NOMO-1 treated with DMSO at 0.1 percent for 48 hours (cell line): ENCODE measurements around the gene TCF7L2.

Source experiments
- DNase-seq: peaks from one replicate; lab custom pipeline; 2025; ENCODE audit not compliant: unreplicated experiment; lab: John Stamatoyannopoulos, UW

TCF7L2 gene

DNA sequence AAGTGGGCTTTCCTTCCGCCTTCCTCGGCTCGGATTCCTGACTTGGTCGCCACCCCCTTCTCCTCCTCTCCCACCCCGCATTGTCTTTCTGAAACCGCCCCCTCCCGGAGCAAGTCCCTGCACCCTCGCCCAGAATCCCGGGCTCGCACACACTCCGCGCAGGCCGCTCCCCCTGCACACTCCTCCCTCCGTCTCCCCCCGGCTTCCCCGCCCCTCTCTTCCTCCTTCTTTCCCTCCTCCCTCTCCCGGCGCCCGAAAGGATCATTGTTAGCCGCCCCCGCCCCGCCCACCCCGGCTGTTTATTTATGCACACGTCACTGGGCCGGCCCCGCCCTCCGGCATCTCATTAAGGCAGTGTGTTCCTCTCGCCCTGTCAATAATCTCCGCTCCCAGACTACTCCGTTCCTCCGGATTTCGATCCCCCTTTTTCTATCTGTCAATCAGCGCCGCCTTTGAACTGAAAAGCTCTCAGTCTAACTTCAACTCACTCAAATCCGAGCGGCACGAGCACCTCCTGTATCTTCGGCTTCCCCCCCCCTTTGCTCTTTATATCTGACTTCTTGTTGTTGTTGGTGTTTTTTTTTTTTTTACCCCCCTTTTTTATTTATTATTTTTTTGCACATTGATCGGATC is at the start of gene TCF7L2:
Gene TCF7L2, plus strand, starts transcription at position 373 of the 633 bp plus-strand sequence. CDS start 510 bp downstream, outside the sequence.
- peak; percentile 95 for DNase-seq

DNA sequence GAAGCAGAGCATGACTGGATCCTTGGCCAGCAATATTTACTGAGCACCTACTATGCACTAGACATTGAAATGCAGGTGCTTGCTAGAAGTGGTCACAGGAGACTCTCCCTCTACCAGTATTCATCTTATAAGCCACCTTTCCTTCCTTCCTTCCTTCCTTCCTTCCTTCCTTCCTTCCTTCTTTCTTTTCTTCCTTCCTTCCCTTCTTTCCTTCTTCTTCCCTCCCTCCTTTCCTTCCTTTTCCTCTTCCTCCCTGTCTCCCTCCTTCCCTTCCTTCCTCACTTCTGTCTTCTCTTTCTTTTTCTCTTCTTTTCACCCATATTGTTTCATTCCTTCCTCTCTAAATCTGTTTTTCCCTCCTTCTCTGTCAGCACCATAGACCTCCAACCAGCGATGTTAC is 47.3 kb upstream of the TCF7L2 start:
- DNase-seq, result no peak

DNA sequence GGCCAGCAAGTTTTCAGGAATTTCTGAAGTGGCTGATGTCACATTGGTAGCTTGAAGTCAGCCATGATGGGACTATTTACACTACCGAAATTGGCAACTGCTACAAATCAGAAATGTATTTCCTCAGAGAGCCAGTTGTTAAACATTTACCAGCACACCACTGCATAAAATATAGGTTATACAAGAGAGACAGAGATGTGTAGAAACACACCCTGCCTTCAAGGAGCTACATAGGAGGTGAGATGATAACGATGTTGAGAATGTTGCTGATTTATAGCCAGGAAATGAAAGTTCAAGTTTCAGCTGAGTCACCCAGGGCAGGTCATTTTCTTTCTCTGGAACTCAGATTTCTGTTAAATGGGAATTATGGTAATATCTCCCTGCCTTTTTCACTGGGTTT is 46.0 kb upstream of the TCF7L2 start:
- peak; percentile 25 for DNase-seq

DNA sequence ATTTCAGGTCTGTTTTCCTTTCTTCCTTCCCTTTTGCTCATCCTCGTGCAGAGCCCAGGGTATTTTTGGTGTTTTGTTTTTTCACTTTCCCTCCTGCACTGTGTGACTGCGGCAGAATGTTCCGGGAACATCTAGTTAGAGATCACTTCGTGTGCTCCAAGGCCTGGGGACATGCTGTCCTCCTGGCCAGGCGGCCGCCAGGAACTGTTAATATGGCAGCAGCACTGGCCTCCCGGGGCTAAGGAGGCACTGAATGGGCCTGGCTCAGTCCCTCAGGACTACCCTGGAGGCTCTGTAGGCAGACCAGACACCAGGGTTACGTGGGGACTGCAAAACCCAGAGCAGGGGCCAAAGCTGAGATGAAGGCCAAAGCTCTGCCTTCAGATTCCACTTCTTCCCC is 43.1 kb upstream of the TCF7L2 start:
- no peak for DNase-seq

DNA sequence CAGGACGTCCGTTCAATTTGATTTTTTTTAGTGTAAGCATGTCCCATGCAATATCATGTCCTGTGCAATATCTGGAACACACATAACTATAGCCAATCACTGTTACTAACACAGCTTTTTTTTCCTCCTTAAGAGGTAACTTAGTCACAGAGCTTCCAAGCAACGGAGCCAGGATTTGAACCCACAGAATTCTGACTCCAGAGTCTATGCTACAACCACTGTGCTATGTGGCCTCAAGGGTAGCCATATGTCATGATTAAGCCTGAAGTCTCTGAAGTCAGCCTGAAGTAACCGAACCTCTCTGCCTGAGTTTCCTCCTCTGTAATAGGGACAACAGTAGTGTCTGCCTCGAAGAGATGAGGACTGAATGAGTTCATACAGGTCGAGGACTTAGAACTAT is 42.2 kb upstream of the TCF7L2 start:
- no peak for DNase-seq

DNA sequence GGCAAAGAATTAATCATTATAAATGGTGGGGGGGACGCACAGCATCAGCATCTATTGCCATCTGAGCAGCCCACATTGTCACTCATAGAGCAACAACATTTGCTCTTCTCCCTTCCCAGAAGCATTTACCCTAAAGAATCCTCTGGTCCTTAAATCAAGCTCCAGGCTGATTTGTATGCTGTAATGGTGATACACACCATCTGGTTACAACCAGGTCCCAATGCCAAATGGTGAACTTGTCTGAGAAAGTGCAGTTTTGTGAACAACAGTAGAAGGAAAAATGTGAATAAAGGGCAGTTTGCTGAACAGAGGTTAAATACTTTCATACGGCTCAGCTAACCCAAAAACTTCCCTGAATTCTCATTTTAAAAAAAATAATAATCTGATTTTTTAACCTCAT is 38.8 kb upstream of the TCF7L2 start:
- no peak for DNase-seq

DNA sequence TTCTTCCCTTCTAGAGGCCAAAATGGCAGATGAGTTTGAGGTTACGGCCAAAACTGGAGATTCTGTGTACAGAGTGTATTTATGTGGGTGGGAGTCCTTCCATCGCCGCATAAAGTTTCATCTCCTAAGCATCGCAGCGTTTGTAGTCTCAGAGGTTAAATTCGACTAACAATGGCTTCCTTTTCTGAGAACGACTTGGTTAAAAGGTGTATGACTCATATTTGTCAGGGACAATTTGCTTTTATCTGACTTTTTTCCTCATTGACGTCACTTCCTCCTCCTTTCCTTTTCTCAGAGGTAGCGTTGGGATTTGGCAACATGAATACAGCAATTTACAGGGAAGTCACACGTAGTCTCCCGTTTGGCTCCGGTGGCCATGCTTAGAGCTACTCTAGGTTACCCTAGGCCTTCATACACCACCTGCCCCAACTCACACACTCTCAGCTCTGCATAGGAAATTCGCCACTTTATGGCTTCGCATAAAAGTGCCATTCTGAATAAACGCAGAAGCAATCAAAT is 37.6 kb upstream of the TCF7L2 start:
- no peak for DNase-seq

DNA sequence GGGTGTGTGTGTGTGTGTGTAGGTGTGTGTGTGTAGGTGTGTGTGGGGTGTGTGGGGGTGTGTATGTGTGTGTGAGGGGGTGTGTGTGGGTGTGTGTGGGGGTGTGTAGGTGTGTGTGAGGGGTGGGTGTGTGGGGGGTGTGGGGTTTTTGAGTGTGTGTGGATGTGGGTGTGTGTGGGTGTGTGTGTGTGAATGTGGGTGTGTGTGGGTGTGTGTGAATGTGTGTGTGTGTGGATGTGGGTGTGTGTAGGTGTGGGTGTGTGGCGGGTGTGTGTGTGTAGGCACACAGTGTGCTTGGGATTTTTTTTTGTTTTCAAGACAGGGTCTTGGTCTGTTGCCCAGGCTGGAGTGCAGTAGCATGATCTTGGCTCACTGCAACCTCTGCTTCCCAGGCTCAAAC is 36.8 kb upstream of the TCF7L2 start:
- no peak for DNase-seq

DNA sequence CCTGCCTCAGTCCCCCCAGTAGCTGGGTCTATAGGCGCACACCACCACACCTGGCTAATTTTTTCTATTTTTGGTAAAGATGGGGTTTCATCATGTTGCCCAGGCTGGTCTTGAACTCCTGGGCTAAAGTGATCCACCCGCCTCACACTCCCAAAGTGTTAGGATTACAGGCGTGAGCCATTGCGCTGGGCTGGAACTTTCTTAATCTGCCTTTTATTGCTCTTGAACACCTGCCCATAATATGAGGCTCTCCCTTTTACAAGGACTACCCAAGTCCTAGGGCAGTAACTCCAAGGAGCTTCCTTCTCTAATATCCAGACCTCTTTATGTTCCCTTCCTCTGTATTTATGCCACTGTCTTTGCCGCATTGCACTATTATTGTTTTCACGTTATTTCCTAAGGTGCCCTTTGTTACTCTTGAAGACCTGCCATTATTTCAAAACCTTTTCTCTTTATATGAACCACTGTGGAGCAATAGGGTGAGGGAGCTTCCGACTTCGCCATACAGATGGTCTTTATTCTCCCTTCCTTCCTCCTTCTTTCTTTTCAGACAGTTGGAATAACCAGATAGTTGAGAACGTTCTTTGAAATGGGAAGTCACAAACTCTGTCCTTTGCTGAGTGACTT is 36.3 kb upstream of the TCF7L2 start:
- peak; percentile 68 for DNase-seq

DNA sequence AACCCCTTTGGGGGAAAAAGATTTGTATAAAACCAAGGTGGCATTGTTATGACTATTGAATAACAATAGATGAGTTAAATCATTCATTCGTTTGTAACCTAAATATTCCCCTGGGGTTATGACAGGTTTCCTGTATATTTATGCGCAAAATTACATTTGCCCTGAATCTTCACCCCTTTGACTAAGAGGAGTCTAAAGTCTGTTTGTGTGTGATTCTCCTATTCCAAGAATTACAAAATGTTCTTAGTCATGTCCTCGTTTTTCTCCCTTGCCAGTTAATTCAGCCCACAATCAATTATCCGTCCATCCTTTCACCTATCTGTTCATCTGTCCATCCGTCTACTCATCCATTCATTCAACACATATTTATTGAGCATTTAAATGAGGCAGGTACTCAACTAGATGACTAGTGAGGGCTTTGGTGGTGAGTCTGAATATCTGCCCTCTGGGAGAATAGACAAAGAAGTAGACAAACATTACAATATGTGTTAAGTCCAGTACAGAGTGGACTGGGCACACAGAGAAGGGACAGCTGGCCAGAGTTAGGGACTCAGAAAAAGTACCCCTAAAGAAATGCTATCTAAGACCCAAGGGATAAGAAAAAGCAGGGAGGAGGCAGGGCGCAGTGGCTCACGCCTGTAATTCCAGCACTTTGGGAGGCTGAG is 35.6 kb upstream of the TCF7L2 start:
- no peak for DNase-seq

DNA sequence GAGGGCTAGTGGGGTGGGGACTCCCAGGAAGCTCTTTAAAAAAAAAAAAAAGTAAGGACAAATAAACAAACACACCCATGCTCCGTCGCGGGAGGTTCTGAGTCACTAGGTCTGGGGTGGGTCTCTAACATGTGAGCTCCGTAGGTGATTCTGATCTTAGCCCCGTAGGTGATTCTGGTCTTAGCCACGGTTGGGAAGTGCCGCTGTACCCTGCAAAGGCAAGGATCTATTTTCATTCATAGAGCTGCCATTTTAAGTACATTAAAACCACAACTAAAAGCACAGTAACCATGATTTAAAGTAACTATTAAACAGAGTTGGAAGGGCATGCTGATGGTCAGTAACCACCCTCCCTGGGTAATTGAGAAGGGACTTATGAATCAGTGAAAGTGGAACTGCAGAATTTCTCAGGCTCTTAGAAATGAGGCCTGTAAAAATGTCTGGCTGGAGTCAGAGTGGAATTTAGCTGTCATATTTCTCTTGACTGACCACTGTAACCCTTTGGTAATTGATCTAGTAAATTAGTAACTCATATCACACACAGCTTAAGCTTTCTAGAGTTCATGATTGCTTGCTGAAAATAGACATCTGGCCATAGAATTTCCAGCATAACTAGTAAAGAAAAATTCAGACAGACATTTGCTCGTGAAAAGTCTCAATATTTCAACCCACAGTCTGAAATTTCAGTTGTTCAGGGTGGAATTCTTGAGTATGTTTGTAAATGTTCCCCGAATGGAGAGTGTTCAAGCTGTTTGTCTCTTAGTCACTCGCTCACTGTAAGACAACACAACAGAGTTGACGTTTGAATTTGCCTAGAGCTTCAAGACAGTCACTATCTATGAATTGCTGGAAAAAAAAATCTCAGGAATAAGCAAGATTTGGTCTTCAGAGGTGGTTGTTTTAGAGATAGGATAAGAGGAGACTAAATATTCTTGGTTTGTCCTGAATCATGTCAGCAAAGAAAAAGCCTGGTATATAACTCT is 34.2 kb upstream of the TCF7L2 start:
- no peak for DNase-seq

DNA sequence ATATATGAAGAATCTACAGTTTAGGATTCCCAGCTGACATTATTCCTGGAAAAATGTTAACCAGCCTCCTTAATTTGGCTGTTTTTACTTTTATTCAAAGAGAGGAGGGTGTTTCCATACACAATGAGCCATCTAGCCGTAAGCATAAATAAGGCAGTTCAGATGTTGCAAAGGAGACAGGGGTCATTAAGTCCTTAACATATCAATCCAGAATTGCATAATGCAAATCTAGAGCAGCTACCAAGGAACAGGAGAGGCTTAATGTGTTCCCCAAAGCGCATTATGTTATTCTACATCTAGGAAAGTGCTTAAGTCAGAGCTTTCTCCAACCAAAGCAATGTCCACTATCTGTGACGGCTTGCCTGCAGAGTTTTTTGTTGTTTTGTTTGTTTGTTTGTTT is 32.4 kb upstream of the TCF7L2 start:
- no peak for DNase-seq

DNA sequence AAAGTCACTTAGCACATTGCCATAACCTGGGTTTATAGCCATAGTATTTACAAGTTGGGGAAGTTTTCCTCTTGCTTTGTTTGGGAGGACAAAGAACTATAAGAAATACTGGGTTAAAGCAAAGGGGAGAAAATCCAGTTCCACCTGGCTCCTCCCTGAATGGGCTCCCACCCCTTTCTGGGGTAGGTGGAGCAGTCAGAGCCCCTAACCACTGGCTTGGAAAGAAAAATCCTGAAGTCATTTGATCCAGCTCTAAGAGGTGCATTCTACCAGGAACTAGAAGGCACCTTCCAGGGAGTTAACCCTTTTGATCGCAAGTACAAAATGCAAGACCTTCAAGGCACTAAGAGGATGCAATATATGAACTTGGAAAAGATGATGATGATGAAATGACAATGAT is 31.3 kb upstream of the TCF7L2 start:
- no peak for DNase-seq

DNA sequence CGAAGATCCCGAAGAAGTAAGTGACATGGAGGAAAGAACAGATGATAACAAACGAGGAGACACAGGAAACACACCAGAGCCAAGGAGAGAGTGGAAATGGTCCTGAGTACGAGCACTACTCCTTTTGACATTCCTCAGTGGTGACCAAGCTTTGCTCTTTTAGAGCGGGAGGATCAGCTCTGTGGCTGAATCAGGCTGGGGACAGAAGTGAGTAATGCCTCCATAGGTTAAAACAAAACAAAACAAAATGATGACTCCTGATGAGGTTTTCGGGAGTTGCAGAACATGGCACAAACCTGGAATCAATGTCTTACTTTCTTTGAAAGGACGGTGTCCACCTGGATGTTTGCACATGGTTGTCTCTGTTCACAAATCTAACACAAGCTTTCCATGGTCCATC is 30.3 kb upstream of the TCF7L2 start:
- no peak for DNase-seq

DNA sequence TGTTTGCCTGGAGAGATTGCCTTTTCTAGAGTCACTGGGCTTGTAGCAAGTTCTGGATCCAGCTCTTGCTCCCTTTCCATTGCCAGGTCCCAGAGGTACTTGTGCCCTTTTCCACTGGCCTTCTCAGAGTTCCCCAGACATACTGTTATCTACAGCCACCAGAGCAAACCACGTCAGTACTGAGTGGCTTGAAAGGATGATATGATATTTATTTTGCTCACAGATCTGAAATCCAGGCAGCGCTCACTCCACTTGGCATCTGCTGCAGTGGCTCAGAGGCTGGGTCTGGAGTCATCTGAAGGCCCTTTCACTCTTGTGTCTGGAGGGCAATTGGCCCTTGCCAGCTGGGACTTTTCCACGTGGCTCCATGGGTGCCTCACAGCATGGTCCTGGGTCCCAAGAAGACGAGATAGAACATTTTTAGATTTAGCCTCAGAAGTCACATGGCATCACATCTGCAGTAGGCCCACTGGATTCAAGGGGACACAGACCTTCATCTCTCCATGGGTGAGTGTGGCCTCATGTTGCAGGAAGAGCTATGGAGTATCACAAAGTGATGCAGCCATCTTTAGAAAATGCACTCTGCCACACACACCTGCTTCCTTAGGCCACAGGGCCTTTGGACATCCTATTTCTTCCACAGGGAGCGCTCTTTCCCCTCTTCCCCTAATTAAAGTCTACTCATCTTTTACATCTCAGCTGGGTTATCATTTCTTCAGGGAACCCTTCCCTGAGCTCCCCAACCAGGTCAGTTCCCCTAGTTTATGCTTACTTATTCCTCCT is 22.9 kb upstream of the TCF7L2 start:
- no peak for DNase-seq

DNA sequence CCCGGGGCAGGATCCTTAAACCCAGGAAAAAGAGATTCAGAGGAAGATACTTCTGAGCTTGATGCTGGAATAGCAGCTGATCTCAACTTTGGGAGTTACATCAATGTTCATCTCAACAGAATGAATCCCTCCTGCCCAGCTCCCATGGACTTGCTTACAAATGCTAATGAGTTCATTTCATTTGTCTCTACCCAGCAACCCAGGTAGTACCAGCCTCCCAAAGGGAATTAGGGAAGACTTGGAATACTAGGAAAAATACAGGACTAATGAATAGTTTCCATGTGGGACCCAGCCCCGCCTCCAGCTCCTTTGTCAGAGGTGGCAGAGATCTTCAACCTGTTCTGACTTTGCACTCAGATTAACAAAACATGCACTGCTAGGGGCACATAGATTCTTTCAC is 22.1 kb upstream of the TCF7L2 start:
- no peak for DNase-seq

DNA sequence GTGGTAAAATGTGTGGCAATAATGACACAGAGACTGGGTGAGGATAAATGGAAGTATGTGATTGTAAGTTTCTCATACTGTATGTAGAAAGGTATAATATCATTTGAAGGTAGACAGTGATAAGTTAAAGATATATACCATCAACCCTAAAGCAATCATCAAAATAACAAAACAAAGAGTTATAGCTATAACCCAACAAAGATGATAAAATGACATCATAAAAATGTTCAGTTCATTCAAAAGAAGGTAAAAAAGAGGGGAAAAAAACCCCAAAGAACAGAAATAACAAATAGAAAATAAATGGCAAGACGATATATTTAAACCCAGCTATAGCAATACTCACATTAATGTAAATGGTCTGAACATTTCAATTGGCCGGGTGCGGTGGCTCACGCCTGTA is 17.4 kb upstream of the TCF7L2 start:
- no peak for DNase-seq

DNA sequence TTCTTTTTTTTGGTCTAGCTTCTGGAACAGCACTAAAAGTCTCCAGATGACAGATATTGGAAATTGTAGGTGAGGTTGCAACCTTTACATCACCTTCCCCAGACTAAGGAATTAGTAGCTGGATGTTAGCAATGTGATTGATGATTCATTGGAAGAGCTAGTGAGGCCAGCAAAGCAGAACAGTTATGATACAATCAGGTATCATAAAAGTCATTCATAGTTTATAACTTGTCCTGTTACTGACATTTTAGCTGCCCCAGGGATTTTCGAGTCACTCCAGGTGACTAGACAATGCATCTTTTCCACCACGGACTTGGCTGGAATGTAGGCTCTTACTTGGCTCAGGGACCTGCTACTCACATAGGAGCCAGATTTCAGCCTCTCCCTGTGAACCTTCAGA is 15.9 kb upstream of the TCF7L2 start:
- DNase-seq, result no peak

DNA sequence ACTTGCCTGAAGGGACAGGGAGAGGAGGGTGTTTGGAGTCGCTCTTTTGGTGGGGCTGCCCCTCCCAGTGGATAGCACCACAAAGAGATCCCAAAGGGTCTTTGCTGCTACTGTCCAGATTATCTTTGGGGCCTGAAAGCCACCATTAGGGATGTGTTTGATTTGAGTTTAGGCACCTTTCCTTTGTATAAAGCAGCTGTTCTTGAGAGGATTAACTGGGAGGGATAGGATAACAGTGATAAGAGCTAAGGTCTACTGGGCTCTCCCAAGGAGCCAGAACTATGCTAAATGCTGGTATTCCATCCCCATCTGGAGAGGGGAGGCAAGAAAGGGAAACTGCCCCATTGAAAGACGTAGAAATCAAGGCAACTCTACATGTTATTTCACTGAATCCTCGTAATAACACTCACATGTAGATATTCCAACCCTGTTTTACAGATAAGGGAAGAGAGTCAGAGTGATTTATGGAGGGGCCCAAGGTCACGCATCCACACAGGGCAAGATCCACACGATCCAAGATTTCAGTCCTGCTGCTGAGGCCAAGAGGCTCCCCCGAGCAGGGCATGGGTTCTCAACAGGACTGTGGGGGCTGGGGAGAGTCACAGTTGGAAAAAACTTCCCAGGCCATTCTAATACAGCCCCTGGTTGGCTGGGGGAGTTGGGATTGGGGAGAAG is 11.1 kb upstream of the TCF7L2 start:
- no peak for DNase-seq

DNA sequence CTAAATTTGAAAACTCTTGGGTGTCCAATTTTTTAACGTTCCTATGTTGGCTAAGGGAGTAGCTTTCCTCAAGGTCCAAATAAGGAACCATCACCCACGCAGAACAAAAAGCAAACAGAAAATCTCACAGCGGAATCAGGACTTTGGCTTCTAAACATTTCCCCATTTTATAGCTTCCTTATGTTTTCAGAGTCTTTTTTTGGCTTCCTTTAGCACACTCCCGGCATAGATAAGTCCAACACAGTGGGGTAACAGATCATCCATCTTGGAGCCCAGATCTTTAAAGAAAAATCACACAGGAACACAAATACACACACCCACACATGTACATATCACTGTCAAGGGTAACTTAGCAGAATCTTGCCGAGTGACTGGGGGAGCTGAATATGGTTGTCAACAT is 4.2 kb upstream of the TCF7L2 start:
- DNase-seq, result no peak
